HepG2 (cell line): Measurements from ENCODE around the gene EGR1. TPM values are rescaled to one million over a fixed set of nuclear protein-coding genes. Genes with fewer than 3 reads are reported as not detected.
A peak's percentile ranks its signal among the peaks of the same experiment; 100 is the strongest.

ENCODE experiments used
- ARNT2 ChIP-seq: sonication (generic); formaldehyde crosslinking; IDR thresholded peaks from 2 replicates; pipeline ENCODE4 v1.8.0; 2022; ENCODE audit warnings: mild to moderate bottlenecking, low read depth, missing genetic modification reagents, moderate library complexity
- ATF1 ChIP-seq: IDR thresholded peaks from 2 replicates; pipeline ENCODE4 v1.6.1; 2016; ENCODE audit warnings: mild to moderate bottlenecking, control low read depth
- FOXC1 ChIP-seq: sonication (generic); formaldehyde crosslinking; IDR thresholded peaks from 2 replicates; pipeline ENCODE4 v1.8.0; 2022; ENCODE audit warnings: mild to moderate bottlenecking, missing genetic modification reagents, borderline replicate concordance
- HNF4G ChIP-seq, 2 experiments: sonication (generic) in 1 of 2; formaldehyde crosslinking in 1 of 2; IDR thresholded peaks; 2 replicates each; pipeline versions ENCODE4 v1.4.0 to v1.6.1; 2011 to 2020; ENCODE audit warnings: borderline replicate concordance in 2 of 2, low read depth in 2 of 2, mild to moderate bottlenecking in 2 of 2, low read length in 1 of 2, missing genetic modification reagents in 1 of 2, moderate library complexity in 1 of 2
- KLF12 ChIP-seq: sonication (generic); formaldehyde crosslinking; IDR thresholded peaks from 2 replicates; pipeline ENCODE4 v1.4.0; 2020; ENCODE audit warnings: missing genetic modification reagents, borderline replicate concordance
- MXI1 ChIP-seq: IDR thresholded peaks from 3 replicates; pipeline ENCODE4 v1.6.1; 2012; ENCODE audit warnings: low read depth, low read length, inconsistent platforms, borderline replicate concordance
- NBN ChIP-seq: fragments of 450-650 bp; conservative IDR thresholded peaks from 2 replicates; pipeline ENCODE4 v1.6.1; 2017
- RBFOX2 ChIP-seq: fragments of 200-400 bp; formaldehyde crosslinking; IDR thresholded peaks from 2 replicates; pipeline ENCODE4 v1.6.1; 2017; ENCODE audit warnings: low read depth, mild to moderate bottlenecking, low read length
- THAP11 ChIP-seq: IDR thresholded peaks from 2 replicates; pipeline ENCODE4 v1.6.1; 2016; ENCODE audit warnings: missing biosample characterization, missing genetic modification reagents
- ZNF235 ChIP-seq: sonication (generic); formaldehyde crosslinking; IDR thresholded peaks from 2 replicates; pipeline ENCODE4 v1.8.1; 2023; ENCODE audit warnings: mild to moderate bottlenecking, missing genetic modification reagents, borderline replicate concordance
- ZNF550 ChIP-seq: sonication (generic); formaldehyde crosslinking; IDR thresholded peaks from 2 replicates; pipeline ENCODE4 v1.4.0; 2020; ENCODE audit warnings: mild to moderate bottlenecking, missing genetic modification reagents, borderline replicate concordance
- ZNF674 ChIP-seq: sonication (generic); formaldehyde crosslinking; IDR thresholded peaks from 2 replicates; pipeline ENCODE4 v1.5.0; 2020; ENCODE audit warnings: low read depth, mild to moderate bottlenecking, missing genetic modification reagents
- ZNF777 ChIP-seq: sonication (generic); formaldehyde crosslinking; IDR thresholded peaks from 2 replicates; pipeline ENCODE4 v1.4.0; 2020; ENCODE audit warnings: missing genetic modification reagents
- ZNF790 ChIP-seq: sonication (generic); formaldehyde crosslinking; IDR thresholded peaks from 2 replicates; pipeline ENCODE4 v1.8.0; 2022; ENCODE audit warnings: missing genetic modification reagents, mild to moderate bottlenecking, borderline replicate concordance
- polyA plus RNA-seq, 8 experiments: library from polyadenylated mRNA; depleted of rRNA in 3 of 8; stranded (reverse) in 7 of 8; unstranded in 1 of 8; fragments of >200 nt; fragmentation: Illumina TruSeq in 4 of 8; extraction: Trizol in 4 of 8; gene quantifications; 2 replicates each; pipeline versions ENCODE4 v1.2.1 to v1.2.3, GENCODE V29; 2011 to 2016; ENCODE audit warnings: low read depth in 4 of 8, missing spikeins in 1 of 8, mixed read lengths in 1 of 8; ENCODE audit not compliant: insufficient read depth in 1 of 8
- total RNA-seq, 5 experiments: library from RNA; depleted of rRNA; stranded (reverse); fragments of >200 nt; fragmentation: Illumina TruSeq; extraction: Trizol; gene quantifications; 2 replicates each; pipeline ENCODE4 v1.2.3, GENCODE V29; 2016; ENCODE audit warnings: low read depth in 1 of 5
- TF ChIP-seq, protein P1 (sequence below): fragments of 450-650 bp; IDR thresholded peaks from 2 replicates; pipeline ENCODE4 v1.6.1; 2017; ENCODE audit warnings: mild to moderate bottlenecking
- TF ChIP-seq, protein P2 (sequence below): sonication (generic); formaldehyde crosslinking; IDR thresholded peaks from 2 replicates; pipeline ENCODE4 v1.4.0; 2020; ENCODE audit warnings: mild to moderate bottlenecking, missing genetic modification reagents
- TF ChIP-seq, protein P3 (sequence below): sonication (generic); formaldehyde crosslinking; IDR thresholded peaks from one replicate; pipeline ENCODE4 v1.5.1; 2020; ENCODE audit warnings: mild to moderate bottlenecking, missing genetic modification reagents; ENCODE audit errors: not compliant biosample characterization

EGR1 gene
- total and polyA plus RNA-seq, 2 of the 13 experiments (the other 11 are each of a cell fraction or from before 2014, with no cell fraction given), result 4.1 to 4.5 TPM

DNA sequence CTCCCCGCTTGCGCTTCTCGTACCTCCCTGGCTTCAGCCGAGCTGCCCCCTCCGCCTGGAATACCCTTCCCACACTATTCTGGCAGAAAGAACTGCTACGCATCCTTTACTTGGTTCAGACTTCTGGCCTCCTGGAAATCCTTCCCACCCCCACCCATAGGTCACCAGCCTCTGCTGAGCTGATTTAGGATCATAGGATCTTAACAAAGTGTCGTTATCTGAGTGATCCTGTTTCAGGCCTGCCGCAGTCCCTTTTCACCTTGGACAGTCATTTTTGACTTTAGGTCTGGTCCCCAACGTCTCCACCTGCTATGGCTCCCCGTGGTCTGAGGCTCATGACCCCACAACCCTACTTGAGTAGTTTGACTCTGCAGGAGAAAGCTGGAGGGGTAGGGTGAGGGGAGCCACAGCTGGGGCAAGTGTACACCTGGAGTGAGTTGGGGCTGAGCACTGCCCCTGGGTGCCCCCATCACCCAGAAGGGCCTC lies 27.3 kb downstream of the EGR1 start (continued):
- TF ChIP-seq ZNF790 (CRISPR knock-in tag), result no peak
- TF ChIP-seq ZNF777 (CRISPR knock-in tag), result no peak
- no peak for TF ChIP-seq RBFOX2
- TF ChIP-seq, protein P1, sequence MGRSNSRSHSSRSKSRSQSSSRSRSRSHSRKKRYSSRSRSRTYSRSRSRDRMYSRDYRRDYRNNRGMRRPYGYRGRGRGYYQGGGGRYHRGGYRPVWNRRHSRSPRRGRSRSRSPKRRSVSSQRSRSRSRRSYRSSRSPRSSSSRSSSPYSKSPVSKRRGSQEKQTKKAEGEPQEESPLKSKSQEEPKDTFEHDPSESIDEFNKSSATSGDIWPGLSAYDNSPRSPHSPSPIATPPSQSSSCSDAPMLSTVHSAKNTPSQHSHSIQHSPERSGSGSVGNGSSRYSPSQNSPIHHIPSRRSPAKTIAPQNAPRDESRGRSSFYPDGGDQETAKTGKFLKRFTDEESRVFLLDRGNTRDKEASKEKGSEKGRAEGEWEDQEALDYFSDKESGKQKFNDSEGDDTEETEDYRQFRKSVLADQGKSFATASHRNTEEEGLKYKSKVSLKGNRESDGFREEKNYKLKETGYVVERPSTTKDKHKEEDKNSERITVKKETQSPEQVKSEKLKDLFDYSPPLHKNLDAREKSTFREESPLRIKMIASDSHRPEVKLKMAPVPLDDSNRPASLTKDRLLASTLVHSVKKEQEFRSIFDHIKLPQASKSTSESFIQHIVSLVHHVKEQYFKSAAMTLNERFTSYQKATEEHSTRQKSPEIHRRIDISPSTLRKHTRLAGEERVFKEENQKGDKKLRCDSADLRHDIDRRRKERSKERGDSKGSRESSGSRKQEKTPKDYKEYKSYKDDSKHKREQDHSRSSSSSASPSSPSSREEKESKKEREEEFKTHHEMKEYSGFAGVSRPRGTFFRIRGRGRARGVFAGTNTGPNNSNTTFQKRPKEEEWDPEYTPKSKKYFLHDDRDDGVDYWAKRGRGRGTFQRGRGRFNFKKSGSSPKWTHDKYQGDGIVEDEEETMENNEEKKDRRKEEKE, result no peak
- TF ChIP-seq HNF4G (IDR thresholded peaks at IDR 0.05; ENCODE audit: borderline replicate concordance, low read depth, low read length), result no peak
- TF ChIP-seq HNF4G (CRISPR knock-in tag; IDR thresholded peaks at IDR 0.05; ENCODE audit: borderline replicate concordance, low read depth), result no peak
- TF ChIP-seq NBN, result no peak
- no peak for TF ChIP-seq MXI1
- 0 out of 2 replicates have a peak, but pooled peaks have one; percentile 5 for TF ChIP-seq FOXC1 (CRISPR knock-in tag)
- TF ChIP-seq, protein P2, sequence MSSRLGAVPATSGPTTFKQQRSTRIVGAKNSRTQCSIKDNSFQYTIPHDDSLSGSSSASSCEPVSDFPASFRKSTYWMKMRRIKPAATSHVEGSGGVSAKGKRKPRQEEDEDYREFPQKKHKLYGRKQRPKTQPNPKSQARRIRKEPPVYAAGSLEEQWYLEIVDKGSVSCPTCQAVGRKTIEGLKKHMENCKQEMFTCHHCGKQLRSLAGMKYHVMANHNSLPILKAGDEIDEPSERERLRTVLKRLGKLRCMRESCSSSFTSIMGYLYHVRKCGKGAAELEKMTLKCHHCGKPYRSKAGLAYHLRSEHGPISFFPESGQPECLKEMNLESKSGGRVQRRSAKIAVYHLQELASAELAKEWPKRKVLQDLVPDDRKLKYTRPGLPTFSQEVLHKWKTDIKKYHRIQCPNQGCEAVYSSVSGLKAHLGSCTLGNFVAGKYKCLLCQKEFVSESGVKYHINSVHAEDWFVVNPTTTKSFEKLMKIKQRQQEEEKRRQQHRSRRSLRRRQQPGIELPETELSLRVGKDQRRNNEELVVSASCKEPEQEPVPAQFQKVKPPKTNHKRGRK (CRISPR knock-in tag), result no peak
- TF ChIP-seq ZNF235 (CRISPR knock-in tag), result no peak
- no peak for TF ChIP-seq THAP11 (CRISPR knock-in tag)
- TF ChIP-seq ATF1, result no peak
- no peak for TF ChIP-seq ZNF674 (CRISPR knock-in tag)
- TF ChIP-seq KLF12 (CRISPR knock-in tag), result 0 out of 2 replicates have a peak, but pooled peaks have one; percentile 15
- TF ChIP-seq, protein P3, sequence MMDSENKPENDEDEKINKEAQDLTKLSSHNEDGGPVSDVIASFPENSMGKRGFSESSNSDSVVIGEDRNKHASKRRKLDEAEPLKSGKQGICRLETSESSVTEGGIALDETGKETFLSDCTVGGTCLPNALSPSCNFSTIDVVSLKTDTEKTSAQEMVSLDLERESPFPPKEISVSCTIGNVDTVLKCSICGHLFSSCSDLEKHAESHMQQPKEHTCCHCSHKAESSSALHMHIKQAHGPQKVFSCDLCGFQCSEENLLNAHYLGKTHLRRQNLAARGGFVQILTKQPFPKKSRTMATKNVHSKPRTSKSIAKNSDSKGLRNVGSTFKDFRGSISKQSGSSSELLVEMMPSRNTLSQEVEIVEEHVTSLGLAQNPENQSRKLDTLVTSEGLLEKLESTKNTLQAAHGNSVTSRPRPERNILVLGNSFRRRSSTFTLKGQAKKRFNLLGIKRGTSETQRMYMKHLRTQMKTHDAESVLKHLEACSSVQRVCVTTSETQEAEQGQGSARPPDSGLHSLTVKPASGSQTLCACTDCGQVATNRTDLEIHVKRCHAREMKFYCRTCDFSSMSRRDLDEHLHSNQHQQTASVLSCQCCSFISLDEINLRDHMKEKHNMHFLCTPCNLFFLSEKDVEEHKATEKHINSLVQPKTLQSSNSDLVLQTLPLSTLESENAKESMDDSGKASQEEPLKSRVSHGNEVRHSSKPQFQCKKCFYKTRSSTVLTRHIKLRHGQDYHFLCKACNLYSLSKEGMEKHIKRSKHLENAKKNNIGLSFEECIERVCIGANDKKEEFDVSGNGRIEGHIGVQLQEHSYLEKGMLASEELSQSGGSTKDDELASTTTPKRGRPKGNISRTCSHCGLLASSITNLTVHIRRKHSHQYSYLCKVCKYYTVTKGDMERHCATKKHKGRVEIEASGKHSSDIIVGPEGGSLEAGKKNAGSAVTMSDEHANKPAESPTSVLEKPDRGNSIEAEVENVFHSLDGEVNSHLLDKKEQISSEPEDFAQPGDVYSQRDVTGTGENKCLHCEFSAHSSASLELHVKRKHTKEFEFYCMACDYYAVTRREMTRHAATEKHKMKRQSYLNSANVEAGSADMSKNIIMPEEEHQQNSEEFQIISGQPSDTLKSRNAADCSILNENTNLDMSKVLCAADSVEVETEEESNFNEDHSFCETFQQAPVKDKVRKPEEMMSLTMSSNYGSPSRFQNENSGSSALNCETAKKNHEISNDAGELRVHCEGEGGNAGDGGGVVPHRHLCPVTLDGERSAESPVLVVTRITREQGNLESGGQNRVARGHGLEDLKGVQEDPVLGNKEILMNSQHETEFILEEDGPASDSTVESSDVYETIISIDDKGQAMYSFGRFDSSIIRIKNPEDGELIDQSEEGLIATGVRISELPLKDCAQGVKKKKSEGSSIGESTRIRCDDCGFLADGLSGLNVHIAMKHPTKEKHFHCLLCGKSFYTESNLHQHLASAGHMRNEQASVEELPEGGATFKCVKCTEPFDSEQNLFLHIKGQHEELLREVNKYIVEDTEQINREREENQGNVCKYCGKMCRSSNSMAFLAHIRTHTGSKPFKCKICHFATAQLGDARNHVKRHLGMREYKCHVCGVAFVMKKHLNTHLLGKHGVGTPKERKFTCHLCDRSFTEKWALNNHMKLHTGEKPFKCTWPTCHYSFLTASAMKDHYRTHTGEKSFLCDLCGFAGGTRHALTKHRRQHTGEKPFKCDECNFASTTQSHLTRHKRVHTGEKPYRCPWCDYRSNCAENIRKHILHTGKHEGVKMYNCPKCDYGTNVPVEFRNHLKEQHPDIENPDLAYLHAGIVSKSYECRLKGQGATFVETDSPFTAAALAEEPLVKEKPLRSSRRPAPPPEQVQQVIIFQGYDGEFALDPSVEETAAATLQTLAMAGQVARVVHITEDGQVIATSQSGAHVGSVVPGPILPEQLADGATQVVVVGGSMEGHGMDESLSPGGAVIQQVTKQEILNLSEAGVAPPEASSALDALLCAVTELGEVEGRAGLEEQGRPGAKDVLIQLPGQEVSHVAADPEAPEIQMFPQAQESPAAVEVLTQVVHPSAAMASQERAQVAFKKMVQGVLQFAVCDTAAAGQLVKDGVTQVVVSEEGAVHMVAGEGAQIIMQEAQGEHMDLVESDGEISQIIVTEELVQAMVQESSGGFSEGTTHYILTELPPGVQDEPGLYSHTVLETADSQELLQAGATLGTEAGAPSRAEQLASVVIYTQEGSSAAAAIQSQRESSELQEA (CRISPR knock-in tag), result no peak
- TF ChIP-seq ARNT2, result no peak; the same call in 1 of the 2 replicates
- no peak for TF ChIP-seq ZNF550 (CRISPR knock-in tag)
